CD4-positive, alpha-beta T cell treated with Interleukin-1 beta for 1 hour (primary cell): ENCODE results near the gene MOV10L1.
"Not testable (repeated sequence)": the region's sequence is repeated elsewhere in the genome, so short reads cannot be mapped to it uniquely, and the experiment has no call there.

Source experiments
- DNase-seq, 2 donors: peaks; one replicate each; pipeline ENCODE4 v3.0.0-alpha.2; 2020 to 2022

The MOV10L1 gene

DNA sequence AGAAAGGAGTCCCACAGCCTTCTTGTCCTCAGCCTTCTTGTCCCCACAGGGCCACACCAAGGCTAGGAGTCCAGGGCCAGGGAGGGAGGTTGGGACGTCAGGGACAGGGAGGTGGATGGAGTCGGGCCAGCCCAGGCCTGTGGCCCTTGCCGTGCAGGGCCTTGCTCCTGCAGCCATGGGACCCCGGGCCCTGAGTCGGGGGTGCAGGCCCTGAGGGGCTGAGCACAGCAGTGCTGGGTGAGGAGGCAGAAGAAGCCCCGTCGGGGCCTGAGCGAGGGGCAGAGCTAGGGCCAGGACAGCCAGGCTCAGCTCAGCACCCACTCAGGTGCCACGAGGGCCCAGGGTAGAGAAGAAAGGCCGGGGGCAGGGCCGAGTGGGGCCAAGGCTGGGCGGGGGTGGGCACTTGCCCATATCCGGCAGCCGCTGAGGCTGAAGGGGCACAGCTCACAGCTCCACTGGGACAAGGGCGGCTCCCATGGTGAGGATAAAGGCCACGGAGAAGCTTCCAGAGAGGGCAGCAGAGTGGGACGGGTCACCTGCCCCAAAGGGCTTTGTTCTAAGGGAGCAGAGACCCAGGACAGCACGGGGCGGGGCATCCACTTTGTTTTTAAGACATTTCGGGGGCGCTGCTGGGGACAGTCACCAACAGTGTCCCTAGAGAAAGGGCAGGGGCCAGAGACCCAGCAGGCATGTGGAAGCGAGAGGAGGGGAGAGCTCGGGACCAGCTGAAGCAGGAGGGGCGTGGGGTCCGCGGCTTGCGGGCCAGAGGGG lies 8.2 kb upstream of the MOV10L1 start:
- no peak for DNase-seq

DNA sequence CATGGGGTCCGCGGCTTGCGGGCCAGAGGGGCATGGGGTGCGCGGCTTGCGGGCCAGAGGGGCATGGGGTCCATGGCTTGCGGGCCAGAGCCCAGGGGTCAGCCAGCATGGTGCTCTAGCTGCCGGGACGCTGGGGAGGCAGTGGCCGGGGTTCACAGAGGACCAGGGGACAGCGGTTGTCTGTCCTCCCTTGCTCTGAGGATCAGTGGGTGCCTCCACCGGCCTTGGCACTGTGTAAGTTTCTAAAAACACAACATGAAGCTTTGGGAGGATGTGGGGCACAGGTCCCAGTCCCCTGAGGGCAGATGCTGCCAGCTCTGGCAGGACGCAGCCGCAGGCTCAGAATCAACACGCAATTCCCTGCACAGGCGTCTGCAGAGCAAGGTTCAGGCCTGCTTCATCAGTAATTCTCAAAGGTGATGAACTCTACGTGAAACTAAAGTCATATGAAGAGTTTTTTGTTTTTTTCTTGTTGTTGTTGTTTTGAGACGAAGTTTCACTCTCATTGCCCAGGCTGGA lies 7.5 kb upstream of the MOV10L1 start:
- DNase-seq, result no peak

DNA sequence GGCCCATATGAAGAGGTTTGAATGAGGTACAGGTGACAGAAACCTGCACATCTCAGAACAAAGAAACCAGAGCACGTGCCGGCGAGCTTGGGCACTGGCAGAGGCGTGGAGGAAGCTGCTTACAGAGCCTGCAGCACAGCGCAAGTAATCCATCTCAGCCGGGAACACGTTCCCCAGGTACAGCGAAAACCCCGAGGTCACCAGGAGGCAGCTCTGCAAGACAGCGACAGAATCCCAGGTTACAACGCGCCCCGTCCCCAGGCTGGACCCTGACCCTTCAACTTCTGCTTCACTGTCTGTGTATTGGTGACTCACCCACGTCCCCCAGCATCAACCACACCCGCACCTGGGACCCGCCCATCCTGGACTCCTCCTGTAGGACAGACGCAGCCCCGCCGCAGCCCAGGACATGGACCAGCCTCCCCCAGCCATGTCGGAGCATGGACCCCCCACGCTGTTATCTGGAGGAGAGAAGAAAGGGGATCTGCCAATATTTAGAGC lies 6.8 kb upstream of the MOV10L1 start:
- no peak for DNase-seq

DNA sequence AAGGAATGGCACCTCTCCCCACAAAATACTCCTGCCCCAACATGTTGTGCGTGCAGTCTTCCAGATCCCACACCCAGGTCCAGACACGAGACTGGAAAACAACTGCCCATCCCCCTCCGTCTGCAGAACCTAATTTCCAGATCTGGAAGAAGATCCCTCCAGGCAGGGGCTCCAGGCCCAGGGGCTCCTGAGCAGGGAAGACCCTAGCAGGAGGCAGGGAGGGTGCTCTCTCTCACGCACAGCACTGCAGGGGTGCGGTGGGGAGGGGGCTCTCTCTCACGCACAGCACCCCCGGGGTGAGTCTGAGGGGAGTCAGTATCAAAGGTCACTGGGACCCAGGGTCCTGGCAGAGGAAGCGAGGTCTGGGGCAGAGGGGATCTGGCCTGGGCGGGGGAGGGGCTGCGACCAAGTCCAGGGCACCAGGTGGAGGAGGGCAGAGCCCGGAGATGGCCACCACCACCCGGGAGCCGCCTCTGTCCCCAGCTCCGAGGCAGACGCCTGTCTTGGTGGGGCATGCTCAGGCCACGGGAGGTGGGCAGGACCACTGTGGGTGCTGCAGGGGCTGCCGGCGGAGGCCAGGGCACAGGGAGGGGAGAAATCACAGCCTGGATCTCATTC lies 6.2 kb upstream of the MOV10L1 start:
- DNase-seq, result no peak

DNA sequence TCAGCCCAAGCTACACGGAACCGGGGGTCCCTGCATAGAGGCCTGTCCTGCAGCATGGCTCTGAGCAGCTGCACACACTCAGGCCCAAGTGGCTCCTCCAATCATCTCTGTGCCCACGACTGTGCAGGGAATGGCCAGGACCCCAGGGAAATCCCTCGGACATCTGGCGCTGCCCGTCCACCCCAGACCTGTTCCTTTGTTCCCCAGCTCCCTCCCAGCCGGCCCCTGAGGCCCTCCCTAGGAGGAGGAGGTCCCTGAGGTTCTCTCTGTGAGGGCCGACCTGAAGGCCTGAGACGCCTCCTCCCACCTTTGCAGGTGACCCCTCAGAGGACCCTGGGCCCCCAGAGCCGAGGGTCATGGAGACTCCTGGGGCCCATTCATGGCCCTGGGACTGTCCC lies 5.7 kb upstream of the MOV10L1 start:
- no peak for DNase-seq

DNA sequence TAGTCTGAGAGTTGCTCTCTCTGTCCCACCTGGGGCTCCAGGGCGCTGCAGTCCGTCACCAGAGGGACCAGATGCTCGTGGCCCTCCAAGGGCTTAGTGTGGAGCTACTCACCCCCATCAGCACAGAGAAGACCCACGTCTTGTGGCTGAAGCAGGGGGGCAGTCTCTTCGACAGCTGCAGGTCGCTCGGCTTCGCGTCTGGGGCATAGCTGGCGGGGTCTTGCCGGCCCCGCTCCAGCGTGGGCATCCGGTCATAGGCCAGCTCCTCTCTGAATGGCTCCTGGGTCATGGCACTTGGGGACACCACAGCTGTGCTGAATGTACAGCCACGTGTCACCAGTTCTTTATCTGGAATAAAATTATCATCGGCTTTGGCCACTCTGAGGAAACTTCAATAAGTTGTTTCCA lies 5.2 kb upstream of the MOV10L1 start:
- no peak for DNase-seq

DNA sequence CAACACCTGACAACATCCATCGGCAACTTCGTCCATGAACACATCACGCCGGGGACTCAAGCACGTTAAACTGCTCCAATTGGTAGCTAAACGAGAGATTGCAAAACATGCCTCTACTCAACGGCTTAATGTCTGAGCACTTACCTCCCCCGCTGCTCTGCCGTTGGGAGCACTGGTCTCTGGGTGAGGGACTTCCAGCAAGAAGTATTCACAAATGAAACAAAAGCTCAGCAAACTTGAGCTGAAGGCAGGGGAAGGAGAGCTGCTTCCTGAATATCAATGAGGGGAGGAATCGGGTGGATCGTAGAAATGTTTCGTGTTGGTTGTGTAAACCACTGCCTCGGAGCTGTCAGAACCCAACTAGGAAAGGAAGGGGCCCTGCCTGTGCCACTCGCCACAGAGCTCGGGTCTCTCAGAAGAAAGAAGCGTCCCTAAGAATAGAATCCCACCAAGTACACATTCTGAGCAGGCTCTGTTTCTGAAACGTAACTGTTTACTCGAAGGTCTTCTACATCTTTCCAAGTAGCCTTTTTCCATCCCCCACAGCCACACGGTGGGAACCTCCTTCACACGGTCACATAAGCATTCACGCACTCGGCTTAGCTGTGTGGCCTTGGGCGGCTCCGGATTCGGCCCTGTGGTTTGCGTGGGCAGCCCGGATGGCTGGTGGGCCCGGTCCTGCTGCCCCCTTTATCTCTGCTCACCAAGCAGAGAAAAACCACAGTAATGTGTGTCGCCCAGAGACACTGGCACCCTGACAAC lies 4.4 kb upstream of the MOV10L1 start, which contains the start of gene MLC1:
Gene MLC1, minus strand, starts transcription at position 216 of the 762 bp plus-strand sequence. CDS start 524 bp downstream, outside the sequence.
- DNase-seq, result peak; percentile 11 to 15

DNA sequence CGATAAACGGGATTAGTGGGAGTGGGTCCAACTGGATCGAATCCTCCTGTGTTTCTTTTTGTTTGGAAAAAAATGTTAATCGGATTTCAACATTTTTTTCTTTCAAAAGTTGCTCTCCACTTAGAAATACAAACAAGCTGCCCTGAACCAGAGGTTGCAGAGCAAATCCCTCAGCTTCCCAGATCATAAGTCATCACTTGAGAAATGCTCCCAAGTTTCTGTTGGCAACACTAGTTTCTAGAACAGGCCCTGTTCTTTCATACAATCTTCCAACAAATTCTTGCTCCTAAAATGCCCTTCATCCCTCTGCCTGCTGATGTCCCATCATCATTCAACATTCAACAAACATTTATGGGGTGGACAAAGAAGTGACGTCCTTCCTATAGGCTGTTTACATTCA lies 3.3 kb upstream of the MOV10L1 start:
- DNase-seq, result no peak

DNA sequence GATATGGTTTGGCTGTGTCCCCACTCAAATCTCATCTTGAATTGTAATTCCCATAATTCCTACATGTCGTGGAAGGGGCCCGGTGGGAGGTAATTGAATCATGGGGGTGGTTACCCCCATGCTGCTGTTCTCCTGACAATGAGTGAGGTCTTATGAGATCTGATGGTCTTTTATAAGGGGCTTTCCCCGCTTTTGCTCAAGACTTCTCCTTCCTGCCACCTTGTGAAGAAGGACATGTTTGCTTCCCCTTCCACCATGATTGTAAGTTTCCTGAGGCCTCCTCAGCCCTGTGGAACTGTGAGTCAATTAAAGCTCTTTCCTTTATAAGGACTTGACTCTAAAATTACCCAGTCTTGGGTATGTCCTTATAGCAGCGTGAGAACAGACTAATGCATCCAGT lies 2.8 kb upstream of the MOV10L1 start:
- DNase-seq, result not testable (repeated sequence)

DNA sequence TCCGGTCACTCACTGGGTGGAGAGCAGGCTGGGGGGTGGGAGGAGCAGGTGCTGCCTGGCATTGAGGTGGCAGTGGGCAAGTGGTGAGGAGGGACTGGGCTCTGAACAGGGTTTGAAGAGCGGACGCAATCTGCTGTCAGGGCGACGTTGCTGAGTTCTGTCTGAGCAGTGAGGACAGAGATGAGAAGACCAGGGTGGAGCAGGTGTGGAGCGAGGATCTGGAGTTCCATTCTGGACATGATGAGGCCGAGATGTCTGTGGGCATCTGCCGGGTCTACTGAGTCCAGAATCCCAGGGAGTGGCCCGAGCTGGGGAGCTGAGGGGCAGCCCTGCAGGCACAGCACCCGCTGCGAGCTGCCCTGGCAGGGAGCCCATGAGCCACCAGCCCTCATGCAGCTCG lies 2.2 kb upstream of the MOV10L1 start:
- DNase-seq, result no peak

DNA sequence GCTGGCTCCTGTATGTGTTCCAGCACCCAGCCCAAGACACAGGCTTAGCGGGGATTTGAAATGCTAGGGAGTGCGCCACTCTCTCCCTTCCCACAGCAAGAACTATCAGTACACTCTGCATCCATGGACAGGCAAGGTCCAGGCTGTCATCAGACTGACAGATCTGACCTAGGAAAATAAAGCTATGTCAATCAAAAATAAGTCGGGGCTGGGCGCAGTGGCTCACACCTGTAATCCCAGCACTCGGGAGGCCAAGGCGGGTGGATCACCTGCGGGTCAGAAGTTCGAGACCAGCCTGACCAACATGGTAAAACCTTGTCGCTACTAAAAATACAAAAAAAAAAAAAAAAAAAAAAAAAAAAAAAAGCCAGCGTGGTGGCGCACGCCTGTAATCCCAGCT lies 1.7 kb upstream of the MOV10L1 start:
- DNase-seq, result no peak

DNA sequence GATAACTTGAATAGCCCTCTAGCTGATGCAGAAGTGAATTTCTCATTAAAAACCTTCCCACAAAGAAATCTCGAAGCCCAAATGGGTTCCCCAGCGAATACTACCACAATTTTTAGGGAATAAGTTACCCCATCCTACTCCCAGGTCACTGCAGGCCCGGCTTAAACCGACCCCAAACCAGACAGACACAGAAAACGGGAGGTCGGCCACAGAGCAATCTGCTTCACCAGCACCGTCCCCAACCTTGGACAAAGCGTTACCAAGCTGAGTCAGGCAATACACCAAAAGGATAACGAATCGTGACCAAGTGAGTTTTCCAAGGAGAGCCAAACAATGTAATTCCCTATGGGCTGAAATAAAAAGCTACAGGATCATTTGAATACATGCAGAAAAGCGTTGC lies 575 bp upstream of the MOV10L1 start:
- no peak for DNase-seq

DNA sequence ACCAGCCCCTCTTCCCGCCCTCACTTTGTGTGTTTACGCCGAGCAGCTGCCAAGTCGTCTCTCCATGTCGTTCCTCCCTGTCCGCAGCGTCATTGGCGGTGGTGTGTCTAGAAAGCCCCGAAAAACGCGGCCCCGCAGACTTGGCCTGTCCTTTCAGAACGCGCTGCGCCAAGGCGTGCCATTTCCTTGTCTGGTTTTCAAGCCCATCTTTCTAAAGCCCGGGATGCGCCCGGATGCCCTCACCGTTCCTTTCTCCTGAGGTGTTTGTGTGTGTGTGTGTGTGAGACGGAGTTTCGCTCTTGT lies 557 bp downstream of the MOV10L1 start:
- DNase-seq, result no peak

DNA sequence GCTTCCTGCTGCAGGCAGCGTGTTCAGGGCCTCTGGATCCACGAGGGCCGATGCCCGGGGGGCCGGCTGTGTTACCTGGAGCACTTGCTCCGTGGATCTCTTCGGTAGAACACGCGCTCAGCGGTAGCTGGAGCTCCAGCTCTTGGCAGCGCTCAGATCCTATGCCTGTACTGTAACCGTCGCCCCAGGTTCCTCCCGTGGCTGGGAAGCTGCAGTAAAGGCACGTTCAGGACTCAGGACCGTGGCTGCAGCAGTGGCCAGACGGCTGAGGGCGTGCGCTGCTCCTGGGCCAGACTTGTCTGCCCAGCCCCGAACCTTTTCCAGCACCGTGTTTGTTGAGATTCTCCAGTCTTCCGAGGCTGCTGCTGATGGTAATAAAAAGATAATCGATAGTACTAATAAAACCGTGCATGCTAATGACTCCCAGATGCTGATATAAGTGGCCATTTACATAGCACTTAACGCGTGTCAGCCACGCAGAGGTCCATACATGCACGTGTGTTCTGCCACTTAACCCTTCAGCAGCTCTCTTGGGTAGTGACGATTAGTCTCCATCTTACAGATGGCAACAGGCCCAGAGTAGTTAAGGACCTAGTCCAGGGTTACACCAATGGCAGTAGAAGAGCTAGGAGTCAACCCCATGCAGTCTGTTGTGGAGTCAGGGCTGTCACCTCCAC lies 1.4 kb downstream of the MOV10L1 start:
- no peak for DNase-seq

DNA sequence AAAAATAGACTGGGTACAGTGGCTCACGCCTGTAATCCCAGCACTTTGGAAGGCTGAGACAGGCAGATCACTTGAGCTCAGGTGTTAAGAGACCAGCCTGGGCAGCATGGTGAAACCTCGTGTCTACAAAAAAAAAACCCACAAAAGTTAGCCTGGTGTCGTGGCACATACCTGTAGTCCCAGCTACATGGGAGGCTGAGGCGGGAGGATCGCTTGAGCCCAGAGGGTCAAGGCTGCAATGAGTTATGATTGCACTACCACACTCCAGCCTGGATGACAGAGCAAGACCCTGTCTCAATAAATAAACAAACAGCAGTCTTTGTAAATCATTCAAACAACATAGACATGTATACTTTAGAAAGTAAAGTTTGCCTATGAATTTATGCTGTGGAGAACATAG lies 2.5 kb downstream of the MOV10L1 start:
- no peak for DNase-seq

DNA sequence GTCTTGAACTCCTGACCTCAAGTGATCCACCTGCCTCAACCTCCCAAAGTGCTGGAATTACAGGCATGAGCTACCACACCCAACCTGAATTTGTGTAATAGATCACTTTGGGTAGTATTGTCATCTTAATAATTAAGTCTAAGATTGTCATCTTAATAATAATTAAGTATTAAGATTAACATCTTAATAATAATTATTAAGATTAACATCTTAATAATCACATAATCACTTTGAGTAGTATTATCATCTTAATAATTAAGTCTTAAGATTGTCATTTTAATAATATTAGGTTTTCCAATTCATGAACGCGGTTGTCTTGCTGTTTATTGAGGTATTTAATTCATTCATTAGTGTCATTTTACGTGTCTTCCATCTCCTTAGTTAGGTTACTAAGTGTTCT lies 8.2 kb downstream of the MOV10L1 start:
- DNase-seq, result no peak

DNA sequence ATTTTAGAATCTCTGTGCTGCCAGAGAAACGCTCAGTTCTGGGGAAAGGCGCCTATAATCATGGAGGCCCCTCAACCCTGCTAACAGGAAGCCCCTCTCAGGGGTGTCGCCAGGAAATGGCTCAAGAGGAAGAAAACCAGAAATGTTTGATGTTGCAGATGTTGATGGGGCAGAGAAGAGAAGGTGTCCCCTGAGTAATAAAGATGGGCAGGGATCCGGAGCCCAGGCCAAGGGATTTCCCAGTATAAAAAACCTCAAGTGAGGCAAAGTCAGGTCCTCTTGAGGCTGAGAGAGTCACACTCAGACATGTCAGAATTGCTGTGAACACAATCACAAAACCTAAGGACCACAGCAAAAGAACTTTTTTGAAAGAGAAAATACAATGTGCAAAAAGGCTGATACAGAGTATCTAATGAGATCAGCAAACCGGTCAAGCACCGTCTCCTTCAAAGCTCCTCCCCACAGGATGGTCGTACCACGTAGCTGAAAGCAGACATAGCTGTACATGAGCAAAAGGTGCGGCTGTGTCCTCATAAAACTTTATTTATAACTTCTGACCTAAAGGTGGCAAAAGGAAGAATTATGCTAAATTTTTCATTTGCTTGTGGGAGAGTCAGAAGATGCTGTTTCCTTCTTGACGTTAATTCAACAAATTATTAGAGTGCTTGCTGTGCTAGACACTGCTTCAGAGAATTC lies 12.2 kb downstream of the MOV10L1 start:
- no peak for DNase-seq

DNA sequence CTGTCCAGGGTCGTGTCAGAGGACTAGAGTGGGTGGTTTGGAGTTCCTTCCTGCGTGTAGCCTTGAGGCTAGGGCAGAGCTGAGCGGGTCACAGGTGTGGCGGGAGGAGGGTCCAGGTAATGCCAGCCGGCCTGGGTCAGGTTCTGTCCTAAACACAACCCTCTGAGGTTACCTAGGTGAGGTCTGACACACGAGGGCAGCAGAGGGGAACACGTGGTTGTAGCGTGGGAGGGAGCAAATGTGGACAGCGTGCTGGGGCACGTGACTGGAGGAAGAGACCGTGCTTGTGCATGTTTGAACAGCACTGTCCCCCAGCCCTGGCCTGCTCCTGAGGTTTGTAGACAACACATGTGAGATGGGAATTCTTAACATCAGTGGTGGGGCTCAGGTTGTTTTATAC lies 13.1 kb downstream of the MOV10L1 start:
- no peak for DNase-seq

DNA sequence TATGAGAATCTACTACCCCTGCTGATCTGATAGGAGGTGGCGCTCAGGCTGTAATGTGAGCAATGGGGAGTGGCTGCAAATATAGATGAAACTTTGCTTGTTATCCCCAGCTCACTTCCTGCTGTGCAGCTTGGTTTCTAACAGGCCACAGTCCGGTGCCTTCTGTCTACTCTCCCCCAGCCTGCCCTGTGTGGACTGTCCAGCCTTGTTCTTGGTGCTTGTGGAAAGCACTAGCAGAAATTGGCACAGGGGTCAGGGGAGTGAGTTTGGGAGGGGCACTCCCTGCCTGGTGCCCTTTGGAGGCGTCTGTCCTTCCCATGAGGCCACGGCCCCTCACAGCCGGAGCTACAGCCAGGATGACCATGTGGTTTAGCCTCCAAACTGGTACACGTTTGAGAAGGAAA lies 14.3 kb downstream of the MOV10L1 start:
- no peak for DNase-seq

DNA sequence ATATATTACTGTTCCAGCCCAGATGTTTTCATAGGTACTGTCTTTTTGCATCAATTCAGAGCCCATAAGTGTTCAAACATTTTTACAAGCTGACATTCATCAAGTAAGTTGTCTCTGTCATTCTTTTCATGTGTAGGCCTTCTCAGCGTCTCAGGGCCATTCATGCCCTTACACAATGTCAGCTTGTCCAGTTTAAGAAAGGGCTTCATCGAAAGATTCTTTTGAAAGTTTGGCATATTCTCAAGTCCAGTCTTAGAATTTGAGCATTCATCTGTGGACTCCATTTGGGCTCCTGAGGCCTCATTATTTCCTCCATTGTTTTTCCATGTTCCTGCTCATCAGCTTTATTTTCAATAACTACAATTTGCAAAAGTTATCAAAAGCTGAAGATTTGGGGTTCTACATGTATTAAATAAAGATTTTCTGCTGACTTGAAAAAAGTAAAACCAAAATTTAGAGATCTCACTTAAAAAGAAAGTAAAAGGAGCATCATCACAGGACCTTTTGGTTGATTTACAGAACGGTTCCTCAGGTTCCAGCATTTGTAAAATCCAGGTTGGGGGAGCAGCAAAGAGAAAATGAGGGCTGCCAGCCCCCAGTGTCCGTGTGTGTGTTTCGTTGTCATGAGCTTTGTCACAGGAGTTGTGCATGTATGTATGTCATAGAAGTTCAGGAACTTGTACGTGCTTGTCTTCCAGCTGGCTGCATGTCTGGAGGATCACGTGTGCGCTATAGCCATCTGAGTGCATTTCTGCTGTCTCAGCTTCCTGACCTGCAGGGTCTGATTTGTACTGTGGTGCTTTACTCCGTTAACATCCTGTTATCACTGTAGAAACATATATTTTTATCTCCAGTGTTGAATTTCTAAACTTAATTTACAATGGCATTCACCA lies 15.6 kb downstream of the MOV10L1 start:
- DNase-seq, result peak in 1 of 2 donors; percentile 5

DNA sequence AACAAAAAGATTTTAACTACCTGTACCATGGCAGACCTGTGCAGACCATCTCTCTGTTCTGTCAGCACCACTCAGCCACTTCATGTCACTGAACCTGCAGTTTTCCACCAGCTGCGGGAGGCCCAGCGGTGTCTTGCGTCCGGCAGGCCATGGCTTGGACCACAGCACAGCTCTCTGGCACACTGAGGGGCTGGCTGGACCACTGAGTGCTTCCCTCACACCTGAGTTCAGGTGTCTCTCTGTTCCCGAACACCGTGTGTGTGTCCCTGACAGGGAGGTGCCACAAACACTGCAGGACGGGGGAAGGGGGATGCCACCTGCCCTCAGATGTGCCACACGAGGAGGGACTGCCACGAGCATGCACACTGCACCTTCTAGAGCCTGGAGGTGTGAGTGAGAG lies 17.7 kb downstream of the MOV10L1 start:
- DNase-seq, result no peak
